A549 (cell line): ENCODE measurements around the gene SGO2. TPM values are rescaled to one million over a fixed set of nuclear protein-coding genes. Genes with fewer than 3 reads are reported as not detected.

Source experiments
- ATAC-seq, 2 experiments: fragments of 200-7000 bp in 1 of 2; fragments of >200 bp in 1 of 2; cut with Nextera tagmentation in 1 of 2; cut with Tn5 transposase in 1 of 2; 3 replicates each; pipeline versions ENCODE4 v1.8.0 to v1.9.1; 2018 to 2020; ENCODE audit warnings: mild to moderate bottlenecking in 1 of 2, moderate library complexity in 1 of 2
- CTCF ChIA-PET: fragments of 300-600 bp; sonication (Branson Sonifier 250); formaldehyde crosslinking; extraction: SDS; loops from one replicate; lab custom pipeline; 2021; ENCODE audit warnings: antibody characterized with exemption, inconsistent platforms; lab: Yijun Ruan, JAX
- POLR2A ChIA-PET: fragments of 350-600 bp; formaldehyde crosslinking; extraction: SDS; loops from one replicate; lab custom pipeline; 2021; ENCODE audit warnings: antibody characterized with exemption, inconsistent platforms; lab: Yijun Ruan, JAX
- DNase-seq, 2 experiments: peaks; one replicate each; pipeline versions ENCODE4 v3.0.0 to v3.0.0-alpha.2; 2011 to 2016; ENCODE audit warnings: low read depth in 1 of 2, low spot score in 1 of 2
- FAIRE-seq: peaks from 2 replicates; lab custom pipeline; 2011; peaks lifted over from hg19 to GRCh38; lab: Jason Lieb, UNC
- H3K27ac ChIP-seq, 2 experiments: fragments of >200 bp; sonication (Bioruptor Twin); formaldehyde crosslinking; 3 replicates each; pipeline ENCODE4 v1.5.1; 2016 to 2017
- H3K4me1 ChIP-seq: fragments of >200 bp; sonication (Bioruptor Twin); formaldehyde crosslinking; 3 replicates; pipeline ENCODE4 v1.6.1; 2016
- H3K4me2 ChIP-seq: fragments of >200 bp; sonication (Bioruptor Twin); formaldehyde crosslinking; 3 replicates; pipeline ENCODE4 v1.6.1; 2016
- H3K4me3 ChIP-seq: fragments of >200 bp; sonication (Bioruptor Twin); formaldehyde crosslinking; 3 replicates; pipeline ENCODE4 v1.5.1; 2016
- H3K9me3 ChIP-seq: fragments of >200 bp; sonication (Bioruptor Twin); formaldehyde crosslinking; 3 replicates; pipeline ENCODE4 v1.6.1; 2016
- BCL3 ChIP-seq: fragments of >200 bp; sonication (Bioruptor Twin); formaldehyde crosslinking; IDR thresholded peaks from 3 replicates; pipeline ENCODE4 v1.6.1; 2016
- BHLHE40 ChIP-seq: IDR thresholded peaks from 2 replicates; pipeline ENCODE4 v1.6.1; 2012; ENCODE audit warnings: low read depth, low read length, inconsistent platforms
- CBX2 ChIP-seq: fragments of 200-600 bp; sonication (generic); IDR thresholded peaks from 2 replicates; pipeline ENCODE4 v1.6.1; 2016; ENCODE audit warnings: low read depth, mild to moderate bottlenecking, borderline replicate concordance
- CHD2 ChIP-seq: fragments of 150-350 bp; IDR thresholded peaks from 2 replicates; pipeline ENCODE4 v1.6.1; 2014; ENCODE audit warnings: low read length; ENCODE audit not compliant: partially characterized antibody
- CHD4 ChIP-seq: fragments of 200-600 bp; sonication (generic); IDR thresholded peaks from 2 replicates; pipeline ENCODE4 v1.6.1; 2016; ENCODE audit warnings: antibody characterized with exemption, mild to moderate bottlenecking, borderline replicate concordance
- CTCF ChIP-seq: fragments of >200 bp; sonication (Bioruptor Twin); formaldehyde crosslinking; IDR thresholded peaks from 3 replicates; pipeline ENCODE4 v1.5.1; 2016
- EHF ChIP-seq: fragments of 250-450 bp; sonication (Bioruptor Pico); IDR thresholded peaks from 2 replicates; pipeline ENCODE4 v1.5.0; 2020; ENCODE audit warnings: mild to moderate bottlenecking
- ELK1 ChIP-seq: fragments of 150-350 bp; IDR thresholded peaks from 2 replicates; pipeline ENCODE4 v1.6.1; 2014; ENCODE audit warnings: low read depth, mild to moderate bottlenecking, low read length
- ESRRA ChIP-seq: fragments of 150-350 bp; IDR thresholded peaks from 2 replicates; pipeline ENCODE4 v1.6.1; 2014; ENCODE audit warnings: mild to moderate bottlenecking, low read length, borderline replicate concordance
- FOSB ChIP-seq: fragments of 250-450 bp; sonication (Bioruptor Pico); IDR thresholded peaks from 2 replicates; pipeline ENCODE4 v1.5.0; 2020; ENCODE audit warnings: mild to moderate bottlenecking, moderate library complexity
- GATA3 ChIP-seq: IDR thresholded peaks from 2 replicates; pipeline ENCODE4 v1.6.1; 2012; ENCODE audit warnings: borderline replicate concordance
- HDAC2 ChIP-seq: fragments of 200-600 bp; sonication (generic); IDR thresholded peaks from 2 replicates; pipeline ENCODE4 v1.6.1; 2016
- HEYL ChIP-seq: fragments of 250-450 bp; sonication (Bioruptor Pico); IDR thresholded peaks from 2 replicates; pipeline ENCODE4 v1.8.0; 2021; ENCODE audit warnings: mild to moderate bottlenecking, moderate library complexity
- HMGXB4 ChIP-seq: fragments of 250-450 bp; sonication (Bioruptor Pico); IDR thresholded peaks from 2 replicates; pipeline ENCODE4 v1.5.0; 2021; ENCODE audit warnings: mild to moderate bottlenecking, moderate library complexity, borderline replicate concordance
- HOXA7 ChIP-seq: fragments of 250-450 bp; sonication (Bioruptor Pico); IDR thresholded peaks from 2 replicates; pipeline ENCODE4 v1.5.0; 2020; ENCODE audit warnings: mild to moderate bottlenecking, moderate library complexity
- JUN ChIP-seq, 2 experiments: fragments of >200 bp; sonication (Bioruptor Twin); formaldehyde crosslinking; IDR thresholded peaks; 2 replicates in 1 of 2; 3 replicates in 1 of 2; pipeline ENCODE4 v1.6.1; 2016 to 2017
- KDM5A ChIP-seq: fragments of 200-600 bp; sonication (generic); IDR thresholded peaks from 2 replicates; pipeline ENCODE4 v1.6.1; 2016; ENCODE audit warnings: antibody characterized with exemption, mild to moderate bottlenecking
- MAFK ChIP-seq: fragments of 450-650 bp; IDR thresholded peaks from 2 replicates; pipeline ENCODE4 v1.6.1; 2014; ENCODE audit not compliant: partially characterized antibody
- MAX ChIP-seq: IDR thresholded peaks from 2 replicates; pipeline ENCODE4 v1.6.1; 2012
- MAZ ChIP-seq: fragments of 150-350 bp; IDR thresholded peaks from 2 replicates; pipeline ENCODE4 v1.6.1; 2014; ENCODE audit warnings: antibody characterized with exemption, low read depth, low read length, borderline replicate concordance
- PHF8 ChIP-seq: fragments of 200-600 bp; sonication (generic); IDR thresholded peaks from 2 replicates; pipeline ENCODE4 v1.6.1; 2016; ENCODE audit warnings: low read depth, mild to moderate bottlenecking, antibody characterized with exemption, moderate library complexity, borderline replicate concordance
- POLR2A ChIP-seq: IDR thresholded peaks from 2 replicates; pipeline ENCODE4 v1.6.1; 2012; ENCODE audit warnings: mild to moderate bottlenecking, low read length
- RAD21 ChIP-seq, 2 experiments: fragments of >200 bp in 1 of 2; sonication (Bioruptor Twin) in 1 of 2; formaldehyde crosslinking in 1 of 2; IDR thresholded peaks in 1 of 2; conservative IDR thresholded peaks in 1 of 2; 2 replicates in 1 of 2; 3 replicates in 1 of 2; pipeline ENCODE4 v1.6.1; 2012 to 2018; ENCODE audit warnings: inconsistent platforms in 1 of 2
- RARB ChIP-seq: fragments of 250-450 bp; sonication (Bioruptor Pico); IDR thresholded peaks from 2 replicates; pipeline ENCODE4 v1.8.0; 2021; ENCODE audit warnings: mild to moderate bottlenecking, moderate library complexity
- RNF2 ChIP-seq: fragments of 200-600 bp; sonication (generic); IDR thresholded peaks from 2 replicates; pipeline ENCODE4 v1.6.1; 2016; ENCODE audit warnings: low read depth, mild to moderate bottlenecking, antibody characterized with exemption, moderate library complexity, borderline replicate concordance
- SREBF2 ChIP-seq: fragments of 450-650 bp; IDR thresholded peaks from 2 replicates; pipeline ENCODE4 v1.6.1; 2014; ENCODE audit warnings: mild to moderate bottlenecking, moderate library complexity
- TFCP2L1 ChIP-seq: fragments of 250-450 bp; sonication (Bioruptor Pico); IDR thresholded peaks from 2 replicates; pipeline ENCODE4 v1.5.0; 2021; ENCODE audit warnings: mild to moderate bottlenecking
- TP53 ChIP-seq: fragments of 250-450 bp; sonication (Bioruptor Pico); IDR thresholded peaks from 2 replicates; pipeline ENCODE4 v1.5.0; 2021; ENCODE audit warnings: mild to moderate bottlenecking, moderate library complexity
- USF2 ChIP-seq: fragments of 450-650 bp; IDR thresholded peaks from 2 replicates; pipeline ENCODE4 v1.6.1; 2014; ENCODE audit warnings: antibody characterized with exemption
- ZC3H11A ChIP-seq: fragments of 450-650 bp; IDR thresholded peaks from 2 replicates; pipeline ENCODE4 v1.6.1; 2014; ENCODE audit warnings: antibody characterized with exemption, mild to moderate bottlenecking
- ZFP36 ChIP-seq: fragments of 450-650 bp; IDR thresholded peaks from 2 replicates; pipeline ENCODE4 v1.6.1; 2014; ENCODE audit warnings: borderline replicate concordance; ENCODE audit not compliant: partially characterized antibody
- ZNF302 ChIP-seq: fragments of 250-450 bp; sonication (Bioruptor Pico); IDR thresholded peaks from 2 replicates; pipeline ENCODE4 v1.9.0; 2021; ENCODE audit warnings: inconsistent platforms, mild to moderate bottlenecking, moderate library complexity
- polyA plus RNA-seq, 4 experiments: library from polyadenylated mRNA; depleted of rRNA in 3 of 4; stranded (reverse); fragments of >200 nt; fragmentation: RNase III in 1 of 4; extraction: RNeasy Plus Mini Kit Qiagen cat#74134 plus additional on column Dnase treatment in 1 of 4; gene quantifications; 2 replicates in 3 of 4; 3 replicates in 1 of 4; pipeline ENCODE4 v1.2.3, GENCODE V29; 2011 to 2017

The SGO2 gene
- polyA plus RNA-seq, 2 of the 4 experiments (the other 2 are of a cell fraction) = 14.4 to 26.2 TPM

- TF ChIP-seq GATA3 (peak; percentile 91), CHD2 (no peak), RARB (CRISPR knock-in tag) (no peak), MAZ (no peak), RAD21 (conservative IDR thresholded peaks at IDR 0.05 in 1 of 2, IDR thresholded peaks at IDR 0.05 in 1 of 2) (peak in 1 of 2 experiments; percentile 8; a peak in 1 of 5 replicates), CTCF (no peak), USF2 (no peak), JUN (IDR thresholded peaks at IDR 0.05) (peak in 1 of 2 experiments; percentile 79; a peak in 4 of 5 replicates), MAFK (peak; percentile 76), RNF2 (no peak), POLR2A (no peak), ZNF302 (CRISPR knock-in tag) (no peak), MAX (no peak), SREBF2 (no peak), BCL3 (no peak), TFCP2L1 (no peak), EHF (no peak), HDAC2 (no peak), KDM5A (no peak), ESRRA (no peak), CBX2 (no peak), CHD4 (no peak), BHLHE40 (no peak), HEYL (CRISPR knock-in tag) (no peak)
Observed at GRCh38 chr2:200479692-200480265, 46.2 kb upstream of the SGO2 start (continued).

- Histone ChIP-seq H3K4me1 (peaks cover 71% of the 10 kb centered on the region), H3K27ac (peak overlapping the region; percentile 90 to 92; a peak in 5 of 6 replicates), H3K9me3 (no peaks in the 10 kb centered on the region), H3K4me3 (no peak overlapping the region), H3K4me2 (no peak overlapping the region)
- CTCF ChIA-PET = interaction anchor here (0.6 to 8.5 kb wide), 27 partner anchors 10 to 536 kb away, joined by 3 to 85 read pairs (median 5); partner anchors contain the start of genes KCTD18 and SPATS2L
- POLR2A ChIA-PET = interaction anchor here (0.7 to 1.8 kb wide), 2 partner anchors 28 to 182 kb away, joined by 3 to 4 read pairs; partner anchors contain the start of gene KCTD18
- FAIRE-seq = no peak
- no peak for ATAC-seq
- peak in 1 of 2 experiments; percentile 13 for DNase-seq
- TF ChIP-seq SREBF2 = no peak
- TF ChIP-seq ZC3H11A = no peak
- no peak for TF ChIP-seq CHD4
- TF ChIP-seq HOXA7 = no peak
- no peak for TF ChIP-seq HDAC2
- no peak for TF ChIP-seq PHF8
- TF ChIP-seq CTCF = no peak
- no peak for TF ChIP-seq TP53 (CRISPR knock-in tag)
- no peak for TF ChIP-seq HMGXB4 (CRISPR knock-in tag)
- TF ChIP-seq ZFP36 = no peak
- TF ChIP-seq ELK1 = no peak
- TF ChIP-seq FOSB (CRISPR knock-in tag) = no peak
Observed at GRCh38 chr2:200482194-200482593, 43.8 kb upstream of the SGO2 start.
